DND-41 (cell line): ENCODE data around the gene MRPL17.

ENCODE experiments used
- ATAC-seq: fragments of 200-7000 bp; cut with Tn5 transposase; 3 replicates; pipeline ENCODE4 v1.9.1; 2021; ENCODE audit warnings: low read depth; ENCODE audit not compliant: insufficient read depth
- DNase-seq: peaks from one replicate; pipeline ENCODE4 v3.0.0-alpha.2; 2020
- H2AFZ ChIP-seq: 2 replicates; pipeline ENCODE4 v1.6.0; 2012; ENCODE audit warnings: low read depth, low read length
- H3K27ac ChIP-seq: 2 replicates; pipeline ENCODE4 v1.5.1; 2012; ENCODE audit warnings: low read length, inconsistent platforms
- H3K27me3 ChIP-seq: fragments of 200-600 bp; sonication (generic); 2 replicates; pipeline ENCODE4 v1.6.0; 2012; ENCODE audit warnings: low read length, mild to moderate bottlenecking, inconsistent platforms; ENCODE audit not compliant: insufficient read depth, poor library complexity
- H3K36me3 ChIP-seq: 2 replicates; pipeline ENCODE4 v1.5.1; 2012; ENCODE audit warnings: low read length, inconsistent platforms; ENCODE audit not compliant: insufficient read depth
- H3K4me1 ChIP-seq: 2 replicates; pipeline ENCODE4 v1.5.1; 2012; ENCODE audit warnings: mild to moderate bottlenecking, low read length; ENCODE audit not compliant: insufficient read depth
- H3K4me2 ChIP-seq: 2 replicates; pipeline ENCODE4 v1.6.0; 2012; ENCODE audit warnings: mild to moderate bottlenecking, moderate library complexity, low read length, inconsistent platforms; ENCODE audit not compliant: insufficient read depth
- H3K4me3 ChIP-seq, 2 experiments: fragments of 200-600 bp in 1 of 2; shearing (Covaris generic) in 1 of 2; 2 replicates each; pipeline ENCODE4 v1.5.1; 2012 to 2016; ENCODE audit warnings: inconsistent platforms in 2 of 2, low read length in 2 of 2, mild to moderate bottlenecking in 2 of 2, low read depth in 1 of 2, moderate library complexity in 1 of 2
- H3K79me2 ChIP-seq: 2 replicates; pipeline ENCODE4 v1.6.0; 2012; ENCODE audit warnings: low read length, inconsistent platforms; ENCODE audit not compliant: insufficient read depth
- H3K9ac ChIP-seq: 2 replicates; pipeline ENCODE4 v1.6.0; 2012; ENCODE audit warnings: low read depth, mild to moderate bottlenecking, inconsistent platforms, low read length, moderate library complexity
- H3K9me3 ChIP-seq: 2 replicates; pipeline ENCODE4 v1.5.1; 2012; ENCODE audit warnings: low read length, moderate library complexity, mild to moderate bottlenecking, inconsistent platforms; ENCODE audit not compliant: insufficient read depth, severe bottlenecking
- H4K20me1 ChIP-seq: 2 replicates; pipeline ENCODE4 v1.6.0; 2012; ENCODE audit warnings: low read length; ENCODE audit not compliant: insufficient read depth
- EZH2 ChIP-seq: IDR thresholded peaks from 3 replicates; pipeline ENCODE4 v1.6.1; 2012; ENCODE audit warnings: borderline replicate concordance, low read depth, mild to moderate bottlenecking, moderate library complexity, low read length, inconsistent platforms; ENCODE audit not compliant: severe bottlenecking
- TF ChIP-seq, protein P1 (sequence below): IDR thresholded peaks from 2 replicates; pipeline ENCODE4 v1.5.1; 2012; ENCODE audit warnings: borderline replicate concordance, low read length, moderate library complexity, mild to moderate bottlenecking; ENCODE audit not compliant: poor library complexity, severe bottlenecking; ENCODE audit errors: extremely low read depth

The MRPL17 gene

DNA sequence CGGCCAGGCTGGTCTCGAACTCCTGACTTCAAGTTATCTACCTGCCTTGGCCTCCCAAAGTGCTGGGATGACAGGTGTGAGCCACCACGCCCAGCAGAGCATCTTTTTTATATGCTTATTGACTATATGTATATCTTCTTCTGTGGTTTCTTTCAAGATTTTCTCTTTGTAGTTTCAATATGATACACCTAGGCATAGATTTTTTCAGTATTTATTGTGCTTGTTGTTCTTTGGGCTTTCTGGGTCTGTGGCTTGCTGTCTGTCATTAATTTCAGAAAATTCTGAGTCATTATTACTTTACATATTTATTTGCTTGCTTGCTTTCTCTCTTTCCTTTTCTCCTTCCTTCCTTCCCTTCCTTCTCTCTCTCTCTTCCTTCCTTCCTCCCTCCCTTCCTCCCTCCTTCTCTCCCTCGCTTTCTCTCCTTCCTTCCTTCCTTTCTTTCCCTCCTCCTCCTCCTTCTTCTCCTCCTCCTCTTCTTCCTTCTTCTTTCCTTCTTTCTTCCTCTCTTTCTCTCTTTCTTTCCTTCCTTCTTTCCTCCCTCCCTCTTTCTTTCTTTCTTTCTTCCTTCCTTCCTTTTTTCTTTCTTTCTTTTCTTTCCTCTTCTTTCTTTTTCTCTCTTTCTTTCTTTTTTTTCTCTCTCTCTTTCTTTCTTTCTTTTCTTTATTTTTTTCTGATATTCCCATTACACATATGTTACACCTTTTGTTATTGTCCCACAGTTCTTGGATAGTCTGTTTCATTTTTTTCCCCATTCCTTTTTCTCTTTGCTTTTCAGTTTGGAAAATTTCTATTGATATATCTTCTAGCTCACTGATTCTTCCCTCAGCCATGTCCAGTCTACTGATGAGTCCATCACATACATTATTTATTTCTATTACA is 16.6 kb downstream of the MRPL17 start:
- no peak for TF ChIP-seq EZH2
- TF ChIP-seq, protein P1, sequence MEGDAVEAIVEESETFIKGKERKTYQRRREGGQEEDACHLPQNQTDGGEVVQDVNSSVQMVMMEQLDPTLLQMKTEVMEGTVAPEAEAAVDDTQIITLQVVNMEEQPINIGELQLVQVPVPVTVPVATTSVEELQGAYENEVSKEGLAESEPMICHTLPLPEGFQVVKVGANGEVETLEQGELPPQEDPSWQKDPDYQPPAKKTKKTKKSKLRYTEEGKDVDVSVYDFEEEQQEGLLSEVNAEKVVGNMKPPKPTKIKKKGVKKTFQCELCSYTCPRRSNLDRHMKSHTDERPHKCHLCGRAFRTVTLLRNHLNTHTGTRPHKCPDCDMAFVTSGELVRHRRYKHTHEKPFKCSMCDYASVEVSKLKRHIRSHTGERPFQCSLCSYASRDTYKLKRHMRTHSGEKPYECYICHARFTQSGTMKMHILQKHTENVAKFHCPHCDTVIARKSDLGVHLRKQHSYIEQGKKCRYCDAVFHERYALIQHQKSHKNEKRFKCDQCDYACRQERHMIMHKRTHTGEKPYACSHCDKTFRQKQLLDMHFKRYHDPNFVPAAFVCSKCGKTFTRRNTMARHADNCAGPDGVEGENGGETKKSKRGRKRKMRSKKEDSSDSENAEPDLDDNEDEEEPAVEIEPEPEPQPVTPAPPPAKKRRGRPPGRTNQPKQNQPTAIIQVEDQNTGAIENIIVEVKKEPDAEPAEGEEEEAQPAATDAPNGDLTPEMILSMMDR = no peak

DNA sequence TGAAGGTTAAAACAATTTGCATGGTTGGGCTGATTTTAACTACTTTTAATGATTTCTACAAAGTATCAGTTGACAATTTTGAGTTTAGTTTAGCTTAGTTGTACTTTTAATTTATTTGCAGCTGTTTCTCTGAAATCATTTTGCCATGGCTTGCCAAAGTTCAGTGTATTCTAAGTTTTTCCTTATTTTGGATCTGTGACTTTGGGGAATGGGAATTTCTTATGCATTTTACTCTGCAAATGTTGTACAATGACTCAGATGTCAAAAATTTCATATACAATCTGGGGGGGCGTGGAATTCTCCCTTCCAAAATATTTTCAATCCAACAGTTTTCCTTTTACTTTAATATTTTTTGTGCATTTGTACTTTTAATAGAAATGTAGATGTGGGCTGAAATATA is 18.6 kb downstream of the MRPL17 start:
- H4K20me1 ChIP-seq = no peaks in the 10 kb centered on the region
- no peaks in the 10 kb centered on the region for H3K9me3 ChIP-seq
- H3K27ac ChIP-seq = no peak overlapping the region
- no peaks in the 10 kb centered on the region for H3K36me3 ChIP-seq
- no peaks in the 10 kb centered on the region for H3K79me2 ChIP-seq
- no peak for DNase-seq
- no peak overlapping the region for H3K4me2 ChIP-seq
- TF ChIP-seq, protein P1 = no peak
- no peak for TF ChIP-seq EZH2
- no peak for ATAC-seq
- no peak overlapping the region for H2AFZ ChIP-seq
- H3K27me3 ChIP-seq = no peaks in the 10 kb centered on the region
- no peak overlapping the region for H3K4me3 ChIP-seq
- H3K4me1 ChIP-seq = no peaks in the 10 kb centered on the region
- no peak overlapping the region for H3K9ac ChIP-seq

More for the DNA sequence above, 16.6 kb downstream of the MRPL17 start:
- no peak overlapping the region for H3K4me2 ChIP-seq
- DNase-seq (no peak), ATAC-seq (no peak)
- no peaks in the 10 kb centered on the region for H3K9me3 ChIP-seq
- H3K79me2 ChIP-seq = no peaks in the 10 kb centered on the region
- no peaks in the 10 kb centered on the region for H3K4me1 ChIP-seq
- peaks cover 3% of the 10 kb centered on the region for H3K27me3 ChIP-seq
- H3K9ac ChIP-seq = no peak overlapping the region
- H2AFZ ChIP-seq = no peak overlapping the region
- no peaks in the 10 kb centered on the region for H4K20me1 ChIP-seq
- no peak overlapping the region for H3K4me3 ChIP-seq
- H3K27ac ChIP-seq = no peak overlapping the region
- H3K36me3 ChIP-seq = no peaks in the 10 kb centered on the region

DNA sequence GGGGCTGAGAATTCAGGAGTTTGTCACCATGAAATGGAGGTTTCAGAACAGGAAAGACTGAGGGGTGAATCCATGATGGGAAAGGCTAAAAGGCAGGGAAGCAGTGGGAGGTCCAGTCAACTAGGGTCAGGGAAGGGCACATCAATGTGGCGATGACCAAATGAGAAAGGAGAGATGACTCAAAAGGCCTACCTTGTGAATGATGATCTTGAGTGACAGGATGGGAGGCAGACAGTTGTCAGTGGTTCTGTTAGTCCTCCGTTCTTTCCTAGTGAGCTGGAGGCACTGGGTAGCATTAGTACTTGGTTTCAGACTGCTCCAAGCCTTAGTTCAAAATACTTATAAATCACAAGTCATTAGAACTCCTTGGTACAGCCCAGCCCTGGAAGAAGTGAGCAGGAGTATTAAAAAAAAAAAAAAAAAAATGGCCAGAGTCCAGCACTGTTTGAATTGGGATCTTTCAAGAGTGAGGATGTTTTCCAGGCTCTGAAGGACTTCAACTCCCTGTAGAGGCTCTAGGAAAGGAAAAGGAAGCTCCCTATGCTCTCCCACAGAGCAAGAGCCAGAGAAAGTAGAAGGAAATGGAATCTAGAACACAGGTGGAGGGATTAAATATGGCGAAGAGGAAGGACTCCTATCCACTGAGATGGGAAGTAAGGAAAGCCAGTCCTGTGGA is 19.2 kb downstream of the MRPL17 start:
- no peaks in the 10 kb centered on the region for H3K27me3 ChIP-seq
- no peaks in the 10 kb centered on the region for H4K20me1 ChIP-seq
- ATAC-seq = no peak

More for the DNA sequence above, 19.2 kb downstream of the MRPL17 start:
- no peaks in the 10 kb centered on the region for H3K9me3 ChIP-seq
- no peak for TF ChIP-seq EZH2
- TF ChIP-seq, protein P1 = no peak
- no peak overlapping the region for H2AFZ ChIP-seq
- H3K27ac ChIP-seq = no peak overlapping the region
- no peaks in the 10 kb centered on the region for H3K79me2 ChIP-seq
- H3K4me1 ChIP-seq = no peaks in the 10 kb centered on the region
- no peak for DNase-seq
- no peaks in the 10 kb centered on the region for H3K36me3 ChIP-seq
- no peak overlapping the region for H3K4me2 ChIP-seq
- no peak overlapping the region for H3K9ac ChIP-seq
- no peak overlapping the region for H3K4me3 ChIP-seq
